HG03457 (cell line): ENCODE data around the gene SPIN2B.
A peak's percentile ranks its signal among the peaks of the same experiment; 100 is the strongest.
"Not testable (repeated sequence)": the region's sequence is repeated elsewhere in the genome, so short reads cannot be mapped to it uniquely, and the experiment has no call there.

Source experiments
- ATAC-seq: cut with Tn5 transposase; IDR thresholded peaks from one replicate; pipeline ENCODE4 v1.9.1; 2021; ENCODE audit warnings: moderate number of reproducible peaks; ENCODE audit not compliant: unreplicated experiment

SPIN2B gene

DNA sequence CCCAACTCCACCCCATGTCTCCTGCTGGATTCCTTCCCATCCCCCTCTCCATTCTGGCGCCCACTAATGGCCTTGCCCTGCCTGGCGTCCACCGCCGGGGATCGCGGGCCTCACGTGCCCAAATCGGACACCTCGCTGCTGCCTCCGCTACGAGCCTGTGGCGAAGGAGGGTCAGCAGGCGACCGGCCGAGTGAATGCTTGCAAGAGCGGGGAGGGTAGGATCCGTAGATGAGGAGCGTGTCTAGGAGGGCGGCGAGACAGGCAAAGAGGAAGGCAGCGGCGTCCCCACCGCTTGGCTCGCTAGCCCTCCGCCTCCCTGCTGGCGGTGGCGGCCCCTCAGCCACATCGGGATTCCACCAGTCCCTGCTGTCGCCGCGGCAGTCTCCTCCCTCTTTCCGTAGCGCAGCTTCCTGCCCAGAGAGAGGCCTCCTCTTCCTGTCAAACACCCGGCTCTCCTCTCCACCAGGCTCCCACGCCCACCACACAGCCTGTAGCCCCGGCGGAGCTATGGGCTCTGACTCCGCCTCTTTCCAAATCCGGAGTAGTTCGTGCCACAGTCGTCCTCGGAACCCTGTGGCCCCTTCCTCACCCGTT, at the start of gene SPIN2B:
Gene SPIN2B (minus strand): TSS at position 387 of the 594 bp plus-strand sequence.
- peak; percentile 99 for ATAC-seq

DNA sequence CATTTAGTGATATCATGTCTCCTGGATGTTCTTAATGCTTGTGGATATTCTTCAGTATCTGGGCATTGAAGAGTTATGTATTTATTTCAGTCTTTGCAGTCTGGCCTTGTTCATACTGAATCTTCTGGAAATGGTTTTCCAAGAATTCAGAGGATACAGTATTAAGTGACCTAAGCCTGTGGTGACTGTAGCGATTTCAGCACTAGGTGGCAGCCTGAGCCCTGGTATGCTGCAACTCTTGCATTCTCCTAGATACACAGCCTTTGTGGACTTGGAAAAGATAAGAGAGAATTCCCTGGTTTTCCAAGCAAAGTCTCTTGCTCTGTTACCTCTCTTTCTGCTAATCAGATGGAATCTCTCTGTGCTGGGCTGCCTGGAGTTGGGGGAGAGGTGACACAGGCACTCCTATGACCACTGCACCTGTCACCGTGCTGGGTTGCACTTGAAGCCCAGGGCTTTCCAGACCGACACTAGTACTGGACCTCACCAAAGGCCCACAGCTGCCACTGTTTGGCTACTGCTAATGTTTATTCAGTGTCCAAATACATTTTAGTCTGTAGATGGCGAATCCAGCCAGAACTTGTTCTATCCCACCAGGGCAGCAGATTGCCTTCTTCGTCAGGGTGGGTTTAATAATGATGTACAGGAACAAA, 35.2 kb upstream of the SPIN2B start:
- no peak for ATAC-seq

DNA sequence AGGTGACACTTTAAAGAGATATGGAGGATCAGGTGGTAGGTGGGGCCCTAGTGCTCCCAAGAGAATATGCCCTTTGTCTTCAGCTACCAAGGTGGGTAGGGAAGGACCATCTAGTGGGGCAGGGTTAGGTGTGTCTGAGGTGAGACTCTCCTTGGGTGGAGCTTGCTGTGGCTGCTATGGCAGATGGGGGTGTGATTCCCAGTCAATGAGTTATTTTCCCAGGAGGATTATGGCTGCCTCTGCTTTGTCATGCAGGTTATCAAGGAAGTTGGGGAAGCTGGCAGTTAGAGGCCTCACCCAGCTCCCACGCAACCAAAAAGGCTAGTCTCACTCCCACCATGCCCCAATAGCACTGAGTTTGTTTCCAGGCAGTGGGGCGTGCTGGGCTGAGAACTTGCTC, 33.8 kb upstream of the SPIN2B start:
- no peak for ATAC-seq

DNA sequence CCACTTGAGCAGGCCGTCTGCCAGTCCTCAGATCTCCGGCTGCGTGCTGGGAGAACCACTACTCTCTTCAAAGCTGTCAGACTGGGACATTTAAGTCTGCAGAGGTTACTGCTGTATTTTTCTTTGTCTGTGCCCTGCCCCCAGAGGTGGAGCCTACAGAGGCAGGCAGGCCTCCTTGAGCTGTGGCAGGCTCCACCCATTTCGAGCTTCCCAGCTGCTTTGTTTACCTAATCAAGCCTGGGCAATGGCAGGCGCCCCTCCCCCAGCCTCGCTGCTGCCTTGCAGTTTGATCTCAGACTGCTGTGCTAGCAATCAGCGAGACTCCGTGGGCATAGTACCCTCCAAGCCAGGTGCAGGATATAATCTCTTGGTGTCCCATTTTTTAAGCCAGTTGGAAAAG, 30.9 kb upstream of the SPIN2B start:
- not testable (repeated sequence) for ATAC-seq

DNA sequence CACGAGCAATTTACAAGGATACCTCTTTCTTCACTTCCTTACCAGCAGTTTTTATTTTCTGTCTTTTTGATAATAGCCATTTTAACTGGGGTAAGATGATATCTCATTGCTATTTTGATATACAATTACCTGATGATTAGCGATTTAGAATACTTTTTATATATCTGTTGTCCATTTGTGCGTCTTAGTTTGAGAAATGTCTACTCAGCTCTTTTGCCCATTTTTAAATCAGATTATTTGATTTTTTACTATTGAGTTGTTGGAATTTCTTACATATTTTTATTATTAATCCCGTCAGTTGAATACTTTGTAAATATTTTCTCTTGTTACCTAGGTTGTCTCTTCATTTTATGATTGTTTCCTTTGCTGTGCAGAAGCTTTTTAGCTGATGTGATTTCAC, 17.3 kb upstream of the SPIN2B start:
- no peak for ATAC-seq

DNA sequence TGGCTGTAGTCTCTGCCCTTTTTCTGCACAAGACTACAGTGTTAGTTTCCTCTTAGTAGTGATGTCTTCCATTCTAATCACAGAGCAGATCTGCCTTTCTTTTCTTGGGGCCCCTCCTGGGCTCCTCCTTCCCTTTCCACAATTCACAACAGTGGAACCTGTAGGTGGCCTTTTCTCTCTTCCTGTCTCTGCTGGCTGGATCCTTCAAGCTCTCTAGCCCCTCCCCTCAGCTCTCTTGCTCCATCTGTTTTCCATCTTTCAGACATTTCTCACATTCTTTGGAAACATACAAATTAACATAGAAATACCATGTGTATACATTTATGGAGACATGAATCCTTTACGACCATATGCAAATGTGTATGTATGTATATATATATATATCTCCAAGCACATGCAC, 16.2 kb upstream of the SPIN2B start:
- ATAC-seq, result no peak

DNA sequence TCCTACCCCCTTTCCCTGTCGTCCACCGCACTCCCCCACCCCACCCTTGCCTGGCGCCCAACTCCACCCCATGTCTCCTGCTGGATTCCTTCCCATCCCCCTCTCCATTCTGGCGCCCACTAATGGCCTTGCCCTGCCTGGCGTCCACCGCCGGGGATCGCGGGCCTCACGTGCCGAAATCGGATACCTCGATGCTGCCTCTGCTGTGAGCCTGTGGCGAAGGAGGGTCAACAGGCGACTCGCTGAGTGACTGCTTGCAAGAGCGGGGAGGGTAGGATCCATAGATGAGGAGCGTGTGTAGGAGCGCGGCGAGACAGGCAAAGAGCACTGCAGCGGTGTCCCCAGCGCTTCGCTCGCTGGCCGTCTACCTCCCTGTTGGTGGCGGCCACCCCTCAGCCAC, 15.7 kb upstream of the SPIN2B start, which contains the start of gene SPIN2A:
Gene SPIN2A (minus strand): TSS at position 325 of the 400 bp plus-strand sequence. CDS start 800 bp downstream, outside the sequence.
- not testable (repeated sequence) for ATAC-seq

DNA sequence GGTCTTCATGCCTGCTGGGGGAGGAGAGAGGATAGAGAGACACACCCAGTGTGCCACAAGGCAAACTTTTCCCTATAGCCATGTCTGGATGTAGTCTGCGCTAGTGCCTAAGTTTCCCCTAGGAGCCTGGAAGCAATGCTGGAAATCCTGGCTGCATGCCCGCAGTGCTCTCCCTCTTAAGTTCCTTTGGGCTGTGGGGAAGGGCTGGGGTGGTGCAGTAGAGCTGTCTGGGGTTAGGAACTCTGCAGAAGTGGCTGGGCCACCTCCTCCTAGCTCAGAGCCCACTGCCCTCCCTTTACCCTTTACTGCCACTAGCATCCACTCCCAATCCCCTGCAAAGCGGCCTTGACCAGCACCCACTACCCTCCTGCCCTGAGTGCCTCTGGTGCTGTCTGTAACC, 15.2 kb upstream of the SPIN2B start:
- not testable (repeated sequence) for ATAC-seq

DNA sequence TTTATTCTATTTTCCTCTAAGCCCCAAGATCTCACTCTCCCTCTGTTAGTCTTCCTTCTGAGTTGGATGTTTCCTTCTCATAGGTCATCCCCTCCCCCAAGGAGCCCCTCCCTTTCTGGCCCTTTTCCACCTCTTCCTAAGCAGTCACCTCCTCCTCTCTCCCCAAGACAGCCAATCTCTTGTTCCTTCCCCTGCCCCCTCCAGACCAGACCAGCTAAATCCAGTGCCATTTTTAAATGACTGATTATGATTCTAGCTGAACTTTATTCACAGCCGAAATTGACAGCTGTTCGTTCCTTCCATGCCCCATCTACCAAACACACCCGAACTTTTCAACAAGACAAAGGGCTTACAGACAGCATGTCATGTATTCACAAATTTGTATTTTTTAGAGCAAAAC, 13.9 kb upstream of the SPIN2B start:
- ATAC-seq, result no peak

DNA sequence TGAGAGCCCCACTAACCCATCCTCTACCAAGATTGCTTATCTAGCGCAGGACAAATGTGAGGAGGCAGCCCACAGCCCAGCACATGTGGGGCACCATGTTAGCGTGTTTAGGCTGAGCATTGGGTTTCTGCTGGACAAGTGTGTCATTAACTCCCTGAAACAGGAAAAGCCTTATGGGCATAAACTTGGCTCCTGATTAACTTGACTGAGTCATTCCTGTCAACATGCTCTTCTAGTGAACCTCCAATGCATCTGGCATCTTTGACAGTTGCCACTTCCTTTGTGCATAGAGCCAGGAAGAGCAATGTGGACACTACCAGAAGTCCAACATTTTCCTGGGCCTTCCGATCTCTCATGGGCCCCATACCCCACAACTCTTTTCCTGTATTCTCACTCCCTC, 13.4 kb upstream of the SPIN2B start:
- no peak for ATAC-seq

DNA sequence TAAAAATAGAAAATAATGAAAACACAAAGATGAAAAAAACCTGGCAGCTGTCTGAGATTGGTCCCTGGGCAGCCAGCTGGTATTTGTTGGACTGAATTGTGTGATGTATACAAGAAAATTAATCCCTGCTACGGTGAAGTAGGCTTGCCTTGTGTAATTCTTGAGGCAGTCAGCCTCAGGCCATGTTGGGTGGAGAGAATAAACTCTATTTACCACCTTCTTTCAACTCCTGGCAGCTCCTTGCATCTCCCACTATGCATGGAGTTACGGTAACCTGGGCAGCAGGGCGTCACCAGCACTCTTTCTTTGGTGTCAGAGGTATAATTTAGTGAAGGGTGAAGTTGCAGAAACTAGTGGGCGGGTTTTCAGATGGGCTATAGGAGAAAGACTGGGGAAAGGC, 12.4 kb upstream of the SPIN2B start:
- no peak for ATAC-seq

DNA sequence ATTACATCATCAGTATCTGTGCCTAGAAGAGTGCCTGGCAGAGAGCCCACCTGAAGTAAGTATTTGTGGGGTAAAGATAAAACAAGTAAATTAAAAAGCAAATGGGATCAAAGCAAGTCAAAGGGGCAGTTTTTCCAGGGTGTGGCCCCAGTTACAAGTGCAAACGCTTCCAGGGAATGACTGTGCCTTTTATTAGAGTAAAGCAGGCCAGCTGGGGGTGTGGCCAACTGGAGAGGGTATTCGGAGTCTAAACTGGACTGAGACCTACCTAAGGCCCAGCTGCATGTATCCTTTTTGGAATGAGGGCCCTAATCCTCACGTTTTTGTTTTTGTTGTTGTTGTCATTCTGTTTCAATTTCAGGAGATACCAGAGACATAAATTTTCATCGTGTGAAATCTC, 11.9 kb upstream of the SPIN2B start:
- not testable (repeated sequence) for ATAC-seq

DNA sequence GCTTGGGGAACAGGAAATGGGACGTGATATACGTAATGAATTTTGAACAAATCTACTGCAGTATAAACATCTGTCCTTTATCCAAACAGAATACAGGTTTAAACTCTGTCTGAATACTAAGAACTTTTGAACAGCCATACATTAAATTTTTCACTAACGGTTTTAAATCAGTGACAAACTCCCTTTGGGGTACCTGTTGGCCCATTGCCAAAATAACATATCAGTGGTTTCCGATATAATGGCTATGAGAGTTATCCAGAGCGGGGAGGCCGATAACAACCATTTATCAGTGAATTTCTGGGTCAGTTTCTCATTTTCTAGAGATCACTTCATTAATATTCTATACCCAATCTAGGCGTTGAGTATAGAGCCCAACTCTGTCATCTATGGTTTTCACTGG, 10.7 kb upstream of the SPIN2B start:
- no peak for ATAC-seq

DNA sequence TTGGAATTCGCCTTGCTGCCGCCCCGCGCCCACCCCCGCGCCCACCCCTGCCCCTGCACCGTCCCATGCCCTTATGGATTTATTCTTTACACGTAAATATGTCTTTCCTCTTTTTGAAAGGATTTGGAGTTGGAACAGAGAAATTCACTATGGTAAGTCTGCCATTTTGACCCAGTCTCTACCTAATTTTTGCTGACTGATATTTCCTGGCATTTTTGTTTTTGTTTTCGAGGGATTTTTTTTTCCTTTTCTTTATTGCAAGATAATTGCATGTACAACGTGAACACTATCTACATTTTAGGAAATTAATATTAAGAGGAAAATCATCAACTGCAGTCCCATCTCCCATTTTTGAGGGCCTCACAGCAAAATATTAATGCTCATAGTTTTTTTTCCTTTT, 468 bp upstream of the SPIN2B start:
- ATAC-seq, result no peak

DNA sequence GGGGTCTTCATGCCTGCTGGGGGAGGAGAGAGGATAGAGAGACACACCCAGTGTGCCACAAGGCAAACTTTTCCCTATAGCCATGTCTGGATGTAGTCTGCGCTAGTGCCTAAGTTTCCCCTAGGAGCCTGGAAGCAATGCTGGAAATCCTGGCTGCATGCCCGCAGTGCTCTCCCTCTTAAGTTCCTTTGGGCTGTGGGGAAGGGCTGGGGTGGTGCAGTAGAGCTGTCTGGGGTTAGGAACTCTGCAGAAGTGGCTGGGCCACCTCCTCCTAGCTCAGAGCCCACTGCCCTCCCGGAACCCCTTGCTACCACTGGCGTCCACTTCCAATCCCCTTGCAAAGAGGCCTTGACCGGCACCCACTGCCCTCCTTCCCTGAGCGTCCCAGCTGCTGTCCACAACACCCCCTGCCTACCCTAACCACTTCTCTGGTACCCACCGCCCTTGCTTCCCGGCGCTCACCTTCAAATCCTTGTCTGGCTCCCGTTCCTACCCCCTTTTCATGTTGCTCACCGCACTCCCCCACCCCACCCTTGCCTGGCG, 658 bp downstream of the SPIN2B start:
- ATAC-seq, result not testable (repeated sequence)

DNA sequence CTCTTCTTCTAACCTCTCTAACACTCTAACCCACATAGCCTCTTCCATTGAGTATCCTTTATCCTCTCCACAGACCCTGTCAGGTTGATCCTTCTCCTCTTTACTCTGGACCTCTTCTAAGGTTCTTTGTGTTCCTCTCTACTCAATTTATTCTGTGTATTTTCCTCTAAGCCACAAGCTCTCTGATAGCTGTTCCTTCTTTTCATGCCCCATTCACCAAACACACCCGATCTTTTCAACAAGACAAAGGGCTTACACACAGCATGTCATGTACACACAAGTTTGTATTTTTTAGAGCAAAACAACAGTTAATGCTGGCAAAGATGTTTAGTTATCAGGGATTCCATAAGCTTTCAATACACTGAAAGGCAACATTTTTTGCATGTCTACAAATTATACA, 1.9 kb downstream of the SPIN2B start:
- no peak for ATAC-seq

DNA sequence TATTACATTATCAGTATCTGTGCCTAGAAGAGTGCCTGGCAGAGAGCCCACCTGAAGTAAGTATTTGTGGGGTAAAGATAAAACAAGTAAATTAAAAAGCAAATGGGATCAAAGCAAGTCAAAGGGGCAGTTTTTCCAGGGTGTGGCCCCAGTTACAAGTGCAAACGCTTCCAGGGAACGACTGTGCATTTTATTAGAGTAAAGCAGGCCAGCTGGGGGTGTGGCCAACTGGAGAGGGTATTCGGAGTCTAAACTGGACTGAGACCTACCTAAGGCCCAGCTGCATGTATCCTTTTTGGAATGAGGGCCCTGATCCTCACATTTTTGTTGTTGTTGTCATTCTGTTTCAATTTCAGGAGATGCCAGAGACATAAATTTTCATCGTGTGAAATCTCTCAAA, 3.8 kb downstream of the SPIN2B start:
- ATAC-seq, result not testable (repeated sequence)

DNA sequence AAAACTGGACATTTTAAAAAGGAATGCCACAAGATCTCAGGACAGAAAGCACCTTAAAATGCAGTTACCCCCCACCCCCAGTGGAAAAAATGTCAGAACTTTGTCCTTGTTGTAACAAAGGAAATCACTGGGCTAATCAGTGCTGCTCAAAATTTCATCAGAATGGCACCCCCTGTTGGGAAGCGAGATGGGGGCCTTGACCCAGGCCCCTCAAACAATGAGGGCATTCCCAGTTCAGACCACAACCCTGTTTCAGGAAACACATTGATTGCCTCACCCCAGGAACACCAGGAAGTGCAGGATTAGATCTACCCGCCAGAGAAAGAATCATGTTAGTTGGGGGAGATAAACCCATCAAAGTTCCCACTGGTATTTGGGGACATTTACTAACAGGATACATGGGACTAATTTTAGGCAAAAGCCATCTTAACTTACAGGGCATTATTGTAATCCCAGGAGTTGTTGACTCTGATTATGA, 16.4 kb downstream of the SPIN2B start:
- no peak for ATAC-seq

DNA sequence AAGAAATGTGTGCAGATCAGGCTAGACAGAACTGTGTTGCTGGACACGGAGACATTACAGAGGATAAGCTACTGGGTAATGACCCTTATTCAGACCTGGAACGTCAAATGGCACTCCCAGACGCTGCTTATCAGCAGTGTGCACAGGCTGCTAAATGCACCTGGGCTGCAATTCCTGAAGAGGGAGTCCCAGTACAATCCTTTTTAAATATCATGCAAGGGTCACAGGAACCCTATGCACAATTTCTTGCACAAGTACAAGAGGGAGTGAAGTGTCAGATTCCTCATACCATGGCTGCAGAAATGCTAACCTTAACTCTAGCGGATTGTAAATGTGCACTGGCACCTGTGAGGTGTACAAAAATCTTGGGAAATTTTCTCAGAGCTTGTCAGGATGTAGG, 16.9 kb downstream of the SPIN2B start:
- no peak for ATAC-seq

DNA sequence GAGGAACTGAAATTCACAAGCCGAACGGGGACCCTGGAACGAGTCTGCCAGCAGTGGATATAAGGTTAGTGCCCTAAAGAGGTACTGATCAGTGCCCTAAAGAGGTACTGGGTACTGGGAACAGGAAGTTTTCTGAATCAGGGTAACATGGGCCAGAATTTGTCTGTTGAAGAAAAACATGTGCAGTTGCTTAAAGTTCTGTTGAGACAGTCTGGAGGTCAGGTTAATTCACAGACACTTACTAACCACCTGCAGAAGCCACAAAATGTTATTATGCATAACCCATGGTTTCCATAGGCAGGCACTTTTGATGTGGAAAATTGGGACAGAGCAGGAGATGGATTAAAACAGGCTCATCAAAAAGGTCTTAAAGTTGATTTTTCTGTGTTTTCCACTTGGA, 17.9 kb downstream of the SPIN2B start:
- no peak for ATAC-seq

DNA sequence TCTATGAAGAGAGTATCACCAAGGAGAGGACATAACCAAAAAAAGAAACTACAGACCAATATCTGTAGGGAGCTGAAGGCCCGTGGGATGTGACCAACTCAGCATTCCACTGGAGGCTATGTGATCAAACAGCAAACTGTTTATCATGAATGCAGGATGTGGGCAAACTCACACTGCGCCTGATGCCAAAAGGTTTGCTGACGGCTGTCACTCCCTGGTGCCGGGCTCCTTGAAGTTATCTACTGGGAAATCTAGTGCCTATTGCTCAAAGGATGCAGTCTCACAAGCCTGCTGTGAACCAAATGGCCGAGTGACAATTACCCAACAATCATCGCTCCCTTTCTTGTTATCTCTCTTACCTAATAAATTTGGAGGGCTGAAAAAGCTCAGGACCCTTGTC, 18.4 kb downstream of the SPIN2B start:
- ATAC-seq, result not testable (repeated sequence)

DNA sequence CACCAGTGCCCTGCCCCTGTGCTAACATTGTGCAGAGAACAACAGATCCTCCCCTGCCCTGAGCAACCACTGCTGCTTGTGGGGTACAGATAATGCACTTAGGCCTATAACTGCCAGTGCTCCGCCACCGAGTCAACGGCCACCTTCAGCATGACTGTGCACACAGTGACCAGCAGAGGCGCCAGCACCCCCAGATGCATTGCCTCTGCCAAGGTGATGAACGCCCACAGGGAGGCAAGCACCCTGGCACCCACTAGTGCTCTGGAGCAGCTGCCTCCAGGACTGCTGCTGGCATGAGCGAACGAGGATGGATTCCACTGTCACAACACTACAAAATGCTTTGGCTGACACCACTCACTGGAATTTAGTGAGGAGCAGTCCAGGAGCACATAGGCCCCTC, 38.2 kb downstream of the SPIN2B start:
- no peak for ATAC-seq
